ENCODE measurements around the gene UVRAG. TPM values are rescaled to one million over a fixed set of nuclear protein-coding genes. Genes with fewer than 3 reads are reported as not detected.

UVRAG gene
- total and polyA plus RNA-seq, 2 of the 4 experiments (the other 2 are of a cell fraction): 5.6 to 10.9 TPM

DNA sequence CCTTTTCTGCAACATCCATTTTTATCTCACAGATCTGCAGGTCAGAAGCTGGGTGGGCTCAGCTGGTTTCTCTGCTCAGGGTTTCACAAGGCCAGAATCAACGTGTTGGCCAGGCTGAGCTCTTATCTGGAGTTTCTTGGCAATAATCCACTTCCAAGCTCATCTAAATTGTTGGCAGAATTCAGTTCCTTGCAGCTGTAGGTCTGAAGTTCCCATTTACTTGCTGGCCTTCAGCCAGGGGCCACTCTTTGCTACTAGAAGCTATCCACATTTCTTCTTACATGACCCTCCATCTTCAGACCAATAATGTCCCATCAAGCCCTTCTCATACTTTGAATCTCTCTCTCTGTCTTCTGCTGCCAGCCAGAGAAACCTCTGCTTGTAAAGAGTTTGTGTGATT is 287.8 kb downstream of the UVRAG start:
- in situ Hi-C loops (cut with MboI; ENCODE audit: low sequenced_read_pairs): no loop called here
- POLR2A ChIA-PET (ENCODE audit: unreplicated experiment): no interaction called here

More for the DNA sequence above, 287.8 kb downstream of the UVRAG start:
- Histone ChIP-seq H2BK120ac (ENCODE audit: low read depth, low read length) (no peak overlapping the region), H3K4me1 (ENCODE audit: control insufficient read depth, insufficient read depth, low read length) (peaks cover 8% of the 10 kb centered on the region; the same call in 1 of the 2 replicates), H3K36me3 (ENCODE audit: control insufficient read depth, insufficient read depth, low read length) (no peaks in the 10 kb centered on the region), H3K9me3 (ENCODE audit: control insufficient read depth, insufficient read depth, low read length) (no peaks in the 10 kb centered on the region), H2BK15ac (ENCODE audit: low read depth, low read length) (no peak overlapping the region), H3K4me2 (ENCODE audit: low read depth, low read length) (no peak overlapping the region; the same call in 1 of the 2 replicates), H3K27ac (ENCODE audit: insufficient read depth, low read length) (no peak overlapping the region), H3K9ac (ENCODE audit: low read depth, low read length) (no peak overlapping the region), H3K79me1 (ENCODE audit: low read depth in 1 of 2, low read length in 2 of 2) (no peaks in the 10 kb centered on the region), H2BK5ac (ENCODE audit: low read depth, low read length, poor library complexity, severe bottlenecking) (no peak overlapping the region), H3K23ac (ENCODE audit: low read depth, low read length) (no peak overlapping the region), H3K56ac (ENCODE audit: extremely low read depth, insufficient read depth, low read length) (no peak overlapping the region), H2AK5ac (ENCODE audit: low read depth, low read length) (no peak overlapping the region), H2AK9ac (replicated peaks; ENCODE audit: low read depth, low read length, poor library complexity) (no peak overlapping the region), H3K14ac (replicated peaks; ENCODE audit: low read depth, low read length) (no peak overlapping the region), H3K4ac (ENCODE audit: low read depth, low read length) (no peak overlapping the region), H3K4me3 (ENCODE audit: insufficient read depth, low read depth, low read length) (no peak overlapping the region), H3K18ac (ENCODE audit: low read depth, low read length) (no peak overlapping the region; the same call in 1 of the 2 replicates), H2AFZ (replicated peaks; ENCODE audit: low read length, poor library complexity) (no peak overlapping the region), H4K91ac (ENCODE audit: insufficient read depth, low read depth, low read length) (no peak overlapping the region), H2BK20ac (ENCODE audit: low read depth, low read length) (no peak overlapping the region), H4K8ac (ENCODE audit: low read depth in 2 of 2, low read length in 2 of 2) (no peak overlapping the region), H3K27me3 (ENCODE audit: control insufficient read depth, insufficient read depth, low read length) (no peaks in the 10 kb centered on the region), H3K9me1 (ENCODE audit: insufficient read depth, low read length) (0 out of 2 replicates have a peak, but pooled peaks cover 3% of the 10 kb centered on the region), H4K20me1 (ENCODE audit: insufficient read depth, low read length) (no peaks in the 10 kb centered on the region), H4K5ac (ENCODE audit: low read depth, low read length) (no peak overlapping the region)
- BruUV-seq (replicated peaks): no TSS peak
- dilution Hi-C loops (cut with HindIII; ENCODE audit: low sequenced_read_pairs, unreplicated experiment) (no loop called here), intact Hi-C loops (cut with micrococcal nuclease) (no loop called here)
- DNase-seq: peak; percentile 51
- TF ChIP-seq RCOR1 (IDR thresholded peaks at IDR 0.05; ENCODE audit: insufficient replicate concordance, low read length) (no peak), FOS (IDR thresholded peaks at IDR 0.05; ENCODE audit: low read depth, low read length) (no peak), SMC3 (IDR thresholded peaks at IDR 0.05; ENCODE audit: low read depth, low read length) (no peak), RAD21 (IDR thresholded peaks at IDR 0.05; ENCODE audit: low read length) (no peak)
- TF ChIP-seq, protein P1, sequence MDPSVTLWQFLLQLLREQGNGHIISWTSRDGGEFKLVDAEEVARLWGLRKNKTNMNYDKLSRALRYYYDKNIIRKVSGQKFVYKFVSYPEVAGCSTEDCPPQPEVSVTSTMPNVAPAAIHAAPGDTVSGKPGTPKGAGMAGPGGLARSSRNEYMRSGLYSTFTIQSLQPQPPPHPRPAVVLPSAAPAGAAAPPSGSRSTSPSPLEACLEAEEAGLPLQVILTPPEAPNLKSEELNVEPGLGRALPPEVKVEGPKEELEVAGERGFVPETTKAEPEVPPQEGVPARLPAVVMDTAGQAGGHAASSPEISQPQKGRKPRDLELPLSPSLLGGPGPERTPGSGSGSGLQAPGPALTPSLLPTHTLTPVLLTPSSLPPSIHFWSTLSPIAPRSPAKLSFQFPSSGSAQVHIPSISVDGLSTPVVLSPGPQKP (IDR thresholded peaks at IDR 0.05; ENCODE audit: borderline replicate concordance, low read depth, low read length): no peak
- CTCF ChIA-PET: no interaction called here
- 18% methylated on average over 1 of the region's 1 CpG; no CpG with 5 or more reads in 1 of the 2 experiments for WGBS, 2 experiments (ENCODE audit: extremely low coverage in 2 of 2, insufficient read length in 1 of 2)
- no peak for ATAC-seq (ENCODE audit: low read depth)

Measured in IMR-90 (cell line).